Suprapubic skin (tissue), 4 donors: Measurements from ENCODE around the gene UBE2L5.

Source experiments
- CTCF ChIP-seq, 2 donors: fragments of 200-600 bp in 1 of 2; fragments of 450-650 bp in 1 of 2; sonication (generic) in 1 of 2; IDR thresholded peaks; one replicate each; pipeline ENCODE4 v1.5.1; 2016 to 2019; ENCODE audit warnings: antibody characterized with exemption in 2 of 2, mild to moderate bottlenecking in 1 of 2, moderate library complexity in 1 of 2
- EP300 ChIP-seq: sonication (generic); formaldehyde crosslinking; IDR thresholded peaks from one replicate; pipeline ENCODE4 v1.6.1; 2017; ENCODE audit warnings: antibody characterized with exemption
- POLR2A ChIP-seq, 2 donors: fragments of 450-650 bp; IDR thresholded peaks; one replicate each; pipeline ENCODE4 v1.6.1; 2017; ENCODE audit warnings: antibody characterized with exemption in 2 of 2, mild to moderate bottlenecking in 2 of 2, moderate library complexity in 2 of 2
- POLR2AphosphoS5 ChIP-seq, 3 donors: sonication (generic); formaldehyde crosslinking; IDR thresholded peaks; one replicate each; pipeline ENCODE4 v1.6.1; 2017; ENCODE audit warnings: antibody characterized with exemption in 3 of 3

- no peak for TF ChIP-seq CTCF (IDR thresholded peaks at IDR 0.05)
- TF ChIP-seq POLR2A (IDR thresholded peaks at IDR 0.05), result no peak
- TF ChIP-seq POLR2AphosphoS5 (IDR thresholded peaks at IDR 0.05), result no peak
- no peak for TF ChIP-seq EP300
Observed at GRCh38 chr13:30454991-30455390, 32.7 kb downstream of the UBE2L5 start.
